ENCODE measurements around the gene UCHL1. TPM values are rescaled to one million over a fixed set of nuclear protein-coding genes. Genes with fewer than 3 reads are reported as not detected.

The UCHL1 gene
- total RNA-seq, 1 donor from 2014 or later, result 2.6 TPM

DNA sequence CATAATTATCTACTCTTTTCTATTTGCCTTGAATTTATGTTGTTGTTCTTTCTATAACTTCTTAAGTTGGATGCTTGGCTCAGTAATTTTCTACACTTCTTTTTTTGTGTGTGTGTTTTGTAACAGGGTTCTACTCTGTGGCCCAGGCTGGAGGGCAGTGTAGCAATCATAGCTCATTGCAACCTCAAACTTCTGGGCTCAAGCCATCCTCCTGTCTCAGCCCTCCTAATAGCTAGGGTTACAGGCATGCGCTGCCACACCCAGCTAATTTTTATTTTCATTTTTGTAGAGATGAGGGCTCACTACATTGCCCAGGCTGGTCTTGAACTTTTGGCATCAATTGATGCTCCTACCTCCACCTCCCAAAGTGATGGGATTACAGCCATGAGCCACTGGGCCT is 20.7 kb upstream of the UCHL1 start:
- Mint-ChIP-seq H3K27ac (no peak overlapping the region), H3K4me3 (no peak overlapping the region), H3K9me3 (no peaks in the 10 kb centered on the region), H3K4me1 (no peaks in the 10 kb centered on the region), H3K27me3 (peaks cover 1% of the 10 kb centered on the region), H3K36me3 (ENCODE audit: low read depth) (no peaks in the 10 kb centered on the region)
- no peak for ATAC-seq (ENCODE audit: low read depth)
- ChIA-PET CTCF (no interaction called here), POLR2A (no interaction called here)
- TF ChIP-seq, protein P1, sequence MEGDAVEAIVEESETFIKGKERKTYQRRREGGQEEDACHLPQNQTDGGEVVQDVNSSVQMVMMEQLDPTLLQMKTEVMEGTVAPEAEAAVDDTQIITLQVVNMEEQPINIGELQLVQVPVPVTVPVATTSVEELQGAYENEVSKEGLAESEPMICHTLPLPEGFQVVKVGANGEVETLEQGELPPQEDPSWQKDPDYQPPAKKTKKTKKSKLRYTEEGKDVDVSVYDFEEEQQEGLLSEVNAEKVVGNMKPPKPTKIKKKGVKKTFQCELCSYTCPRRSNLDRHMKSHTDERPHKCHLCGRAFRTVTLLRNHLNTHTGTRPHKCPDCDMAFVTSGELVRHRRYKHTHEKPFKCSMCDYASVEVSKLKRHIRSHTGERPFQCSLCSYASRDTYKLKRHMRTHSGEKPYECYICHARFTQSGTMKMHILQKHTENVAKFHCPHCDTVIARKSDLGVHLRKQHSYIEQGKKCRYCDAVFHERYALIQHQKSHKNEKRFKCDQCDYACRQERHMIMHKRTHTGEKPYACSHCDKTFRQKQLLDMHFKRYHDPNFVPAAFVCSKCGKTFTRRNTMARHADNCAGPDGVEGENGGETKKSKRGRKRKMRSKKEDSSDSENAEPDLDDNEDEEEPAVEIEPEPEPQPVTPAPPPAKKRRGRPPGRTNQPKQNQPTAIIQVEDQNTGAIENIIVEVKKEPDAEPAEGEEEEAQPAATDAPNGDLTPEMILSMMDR (IDR thresholded peaks at IDR 0.05), result no peak
- no peak for DNase-seq
- intact Hi-C loops (cut with micrococcal nuclease), result no loop called here

DNA sequence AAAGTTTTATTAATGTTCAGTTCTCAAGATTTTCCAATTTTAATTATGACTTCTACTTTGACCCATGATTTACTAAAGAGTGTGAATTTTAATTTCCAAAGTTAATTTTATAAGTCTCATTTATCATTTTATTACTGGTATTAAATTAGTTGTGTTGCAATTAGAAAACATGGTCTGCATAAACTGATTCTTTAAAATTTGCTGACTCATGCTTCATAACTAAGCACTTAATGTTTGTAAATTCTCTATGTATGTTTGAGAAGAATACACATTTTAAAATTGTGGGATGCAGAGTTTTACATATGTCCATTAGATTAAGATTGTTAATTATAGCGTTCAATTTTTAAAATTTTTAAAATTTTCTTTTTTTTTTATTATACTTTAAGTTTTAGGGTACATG is 20.2 kb upstream of the UCHL1 start:
- ATAC-seq (ENCODE audit: low read depth), result no peak
- DNase-seq, result no peak
- TF ChIP-seq, protein P1 (IDR thresholded peaks at IDR 0.05), result no peak
- H3K4me3 Mint-ChIP-seq, result no peak overlapping the region
- CTCF ChIA-PET, result no interaction called here
- POLR2A ChIA-PET, result no interaction called here
- H3K27ac Mint-ChIP-seq, result no peak overlapping the region
- H3K9me3 Mint-ChIP-seq, result no peaks in the 10 kb centered on the region
- peaks cover 1% of the 10 kb centered on the region for H3K27me3 Mint-ChIP-seq
- intact Hi-C loops (cut with micrococcal nuclease), result no loop called here
- H3K36me3 Mint-ChIP-seq (ENCODE audit: low read depth), result no peaks in the 10 kb centered on the region
- no peaks in the 10 kb centered on the region for H3K4me1 Mint-ChIP-seq

DNA sequence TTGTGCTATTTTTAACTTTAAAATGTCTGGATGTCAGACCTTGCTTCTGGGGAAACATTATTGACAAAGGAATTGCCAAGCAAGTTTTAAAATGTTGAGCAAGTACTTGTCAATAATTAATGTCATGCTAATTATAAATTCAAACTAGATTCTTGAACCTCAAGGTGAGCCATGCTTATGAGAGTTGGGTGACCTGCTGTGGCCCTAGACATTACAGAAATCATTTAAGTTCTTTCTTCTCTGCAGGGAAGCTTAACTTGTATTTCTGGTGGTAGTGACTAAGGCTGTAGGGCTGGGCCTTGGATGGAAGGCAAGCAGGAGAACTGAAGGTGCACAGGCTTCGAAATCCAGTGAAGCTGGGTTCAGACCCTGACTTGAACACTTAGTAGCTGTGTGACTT is 14.8 kb upstream of the UCHL1 start:
- H3K4me3 Mint-ChIP-seq, result no peak overlapping the region
- ChIA-PET POLR2A (no interaction called here), CTCF (no interaction called here)
- DNase-seq, result no peak
- peaks cover 11% of the 10 kb centered on the region for H3K27me3 Mint-ChIP-seq
- no peaks in the 10 kb centered on the region for H3K4me1 Mint-ChIP-seq
- ATAC-seq (ENCODE audit: low read depth), result no peak
- TF ChIP-seq, protein P1 (IDR thresholded peaks at IDR 0.05), result no peak
- no peaks in the 10 kb centered on the region for H3K9me3 Mint-ChIP-seq
- H3K36me3 Mint-ChIP-seq (ENCODE audit: low read depth), result no peaks in the 10 kb centered on the region
- intact Hi-C loops (cut with micrococcal nuclease), result no loop called here
- no peak overlapping the region for H3K27ac Mint-ChIP-seq

DNA sequence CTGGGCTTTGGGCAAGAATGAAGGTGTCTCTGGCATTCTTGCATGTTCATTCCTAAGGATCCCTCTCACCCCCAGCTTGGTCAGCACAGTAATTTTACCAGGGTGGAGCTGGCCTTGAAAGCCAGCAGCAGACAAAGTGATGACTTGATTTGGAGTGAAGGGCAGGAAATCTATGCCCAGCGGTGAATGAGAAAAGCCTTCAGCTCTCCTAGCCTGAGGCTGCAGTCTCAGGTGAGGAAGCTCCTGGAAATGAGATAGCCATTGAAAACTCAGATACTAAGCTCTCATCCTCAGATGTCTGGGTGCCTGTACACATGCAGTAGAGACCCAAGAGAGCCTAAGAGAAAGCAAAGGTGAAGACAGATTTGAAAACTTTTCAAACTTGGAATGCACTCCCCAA is 10.7 kb upstream of the UCHL1 start:
- Mint-ChIP-seq H3K9me3 (no peaks in the 10 kb centered on the region), H3K27me3 (peaks cover 19% of the 10 kb centered on the region), H3K36me3 (ENCODE audit: low read depth) (no peaks in the 10 kb centered on the region), H3K4me3 (no peak overlapping the region), H3K27ac (no peak overlapping the region), H3K4me1 (no peaks in the 10 kb centered on the region)
- no peak for DNase-seq
- TF ChIP-seq, protein P1 (IDR thresholded peaks at IDR 0.05), result no peak
- intact Hi-C loops (cut with micrococcal nuclease), result no loop called here
- ATAC-seq (ENCODE audit: low read depth), result no peak
- ChIA-PET CTCF (no interaction called here), POLR2A (no interaction called here)

DNA sequence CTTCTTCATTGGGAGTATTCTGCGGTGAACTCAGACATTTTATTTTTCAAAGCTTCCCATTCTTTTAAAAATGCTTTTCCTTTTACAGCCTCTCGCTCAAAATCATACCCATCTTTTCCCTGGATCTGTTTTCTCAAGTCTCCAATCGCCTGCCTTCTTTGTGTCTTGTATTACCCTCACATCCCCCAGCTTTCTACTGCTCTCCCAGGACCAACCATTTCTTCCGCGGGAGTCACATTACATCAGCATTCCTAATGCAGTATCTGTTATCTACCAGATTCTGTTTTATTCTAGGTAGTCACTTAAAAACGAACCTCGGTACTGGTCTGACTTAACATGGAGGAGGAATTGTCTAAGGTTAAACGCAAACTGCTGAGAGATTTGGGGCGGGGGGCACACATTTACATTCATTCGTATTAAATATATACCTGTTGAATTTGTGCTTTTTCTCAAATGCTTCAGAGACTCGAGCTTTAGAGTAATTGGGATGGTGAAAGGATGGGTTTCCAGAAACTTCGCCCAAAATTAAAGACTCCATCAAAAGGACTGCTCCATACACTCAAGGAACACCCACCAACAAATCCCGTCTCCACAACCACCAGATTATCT is 493 bp upstream of the UCHL1 start:
- Mint-ChIP-seq H3K36me3 (ENCODE audit: low read depth) (no peaks in the 10 kb centered on the region), H3K4me1 (peaks cover 10% of the 10 kb centered on the region), H3K9me3 (no peaks in the 10 kb centered on the region), H3K4me3 (peak overlapping the region; percentile 63), H3K27me3 (peaks cover 39% of the 10 kb centered on the region), H3K27ac (no peak overlapping the region)
- no peak for ATAC-seq (ENCODE audit: low read depth)
- intact Hi-C loops (cut with micrococcal nuclease), result no loop called here
- TF ChIP-seq, protein P1 (IDR thresholded peaks at IDR 0.05), result no peak
- ChIA-PET POLR2A (interaction anchor here (0.6 kb wide), 1 partner anchor 1393 kb away, joined by 3 read pairs; no protein-coding TSS in a partner anchor), CTCF (interaction anchor here (1.4 kb wide), 1 partner anchor 483 kb away, joined by 3 read pairs; no protein-coding TSS in a partner anchor)
- no peak for DNase-seq

All from activated B cell treated with CpG ODN at 0.5 μM for 24 hours (primary cell).